ENCODE data around the gene ZNF772. TPM values are rescaled to one million over a fixed set of nuclear protein-coding genes. Genes with fewer than 3 reads are reported as not detected.

ZNF772 gene
- total RNA-seq, 2 donors from 2014 or later: 2.7 to 6.6 TPM

DNA sequence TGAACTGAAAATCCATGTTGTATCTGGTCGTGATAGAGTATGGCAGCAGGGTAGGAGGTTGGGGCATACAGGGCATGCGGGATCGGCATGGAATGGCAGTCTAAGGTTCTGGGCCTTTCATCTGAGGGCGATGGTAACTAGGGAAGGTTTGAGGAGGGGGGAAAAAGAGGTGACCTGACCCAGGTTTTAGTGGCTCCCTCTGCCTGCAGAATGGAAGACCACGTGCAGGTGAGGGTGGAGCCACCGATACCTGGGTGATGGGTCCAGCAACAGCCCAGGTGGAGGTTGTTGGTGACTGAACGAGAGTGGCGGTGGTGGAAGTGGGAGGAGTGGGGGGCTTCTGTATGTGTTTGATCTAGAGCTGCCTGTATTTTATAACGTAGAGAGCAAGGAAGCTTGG is 38.4 kb downstream of the ZNF772 start:
- DNase-seq (ENCODE audit: low spot score) (no peak), ATAC-seq (ENCODE audit: insufficient number of reproducible peaks, low FRiP score, low read depth) (no peak)
- Histone ChIP-seq H3K36me3 (peaks cover 13% of the 10 kb centered on the region), H3K4me3 (no peak overlapping the region), H3K4me1 (ENCODE audit: control insufficient read depth in 1 of 2, low read depth in 2 of 2) (peaks cover 15 to 20% of the 10 kb centered on the region in 2 donors), H3K27me3 (replicated peaks; ENCODE audit: insufficient read depth) (no peaks in the 10 kb centered on the region), H3K9me3 (peaks cover 31% of the 10 kb centered on the region), H3K27ac (no peak overlapping the region)
- TF ChIP-seq, protein P1, sequence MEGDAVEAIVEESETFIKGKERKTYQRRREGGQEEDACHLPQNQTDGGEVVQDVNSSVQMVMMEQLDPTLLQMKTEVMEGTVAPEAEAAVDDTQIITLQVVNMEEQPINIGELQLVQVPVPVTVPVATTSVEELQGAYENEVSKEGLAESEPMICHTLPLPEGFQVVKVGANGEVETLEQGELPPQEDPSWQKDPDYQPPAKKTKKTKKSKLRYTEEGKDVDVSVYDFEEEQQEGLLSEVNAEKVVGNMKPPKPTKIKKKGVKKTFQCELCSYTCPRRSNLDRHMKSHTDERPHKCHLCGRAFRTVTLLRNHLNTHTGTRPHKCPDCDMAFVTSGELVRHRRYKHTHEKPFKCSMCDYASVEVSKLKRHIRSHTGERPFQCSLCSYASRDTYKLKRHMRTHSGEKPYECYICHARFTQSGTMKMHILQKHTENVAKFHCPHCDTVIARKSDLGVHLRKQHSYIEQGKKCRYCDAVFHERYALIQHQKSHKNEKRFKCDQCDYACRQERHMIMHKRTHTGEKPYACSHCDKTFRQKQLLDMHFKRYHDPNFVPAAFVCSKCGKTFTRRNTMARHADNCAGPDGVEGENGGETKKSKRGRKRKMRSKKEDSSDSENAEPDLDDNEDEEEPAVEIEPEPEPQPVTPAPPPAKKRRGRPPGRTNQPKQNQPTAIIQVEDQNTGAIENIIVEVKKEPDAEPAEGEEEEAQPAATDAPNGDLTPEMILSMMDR (IDR thresholded peaks at IDR 0.05): no peak

DNA sequence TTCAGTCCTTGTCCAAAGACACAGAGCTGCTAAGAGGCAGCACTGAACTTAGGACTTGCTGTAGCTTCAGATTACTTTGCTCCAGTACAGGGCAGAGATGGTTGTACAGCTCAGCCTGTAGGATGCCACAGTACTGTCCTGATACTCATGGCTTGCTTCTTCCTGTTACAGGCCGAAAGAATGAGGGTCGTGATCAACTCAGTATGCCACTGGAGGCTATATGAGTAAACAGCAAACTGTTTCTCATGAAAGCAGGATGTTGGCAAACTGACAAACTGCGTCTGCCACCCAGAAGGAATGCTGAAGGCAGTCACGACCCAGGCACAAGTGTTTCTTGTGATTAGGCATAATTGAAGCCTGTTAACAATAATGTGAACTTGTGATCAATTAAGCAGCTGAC is 39.4 kb downstream of the ZNF772 start:
- H3K4me1 ChIP-seq (ENCODE audit: control insufficient read depth in 1 of 2, low read depth in 2 of 2): peaks cover 15 to 20% of the 10 kb centered on the region in 2 donors
- TF ChIP-seq, protein P1 (IDR thresholded peaks at IDR 0.05): no peak
- ATAC-seq (ENCODE audit: insufficient number of reproducible peaks, low FRiP score, low read depth) (no peak), DNase-seq (ENCODE audit: low spot score) (no peak)
- no peak overlapping the region for H3K4me3 ChIP-seq
- peaks cover 11% of the 10 kb centered on the region for H3K36me3 ChIP-seq
- H3K27ac ChIP-seq: no peak overlapping the region
- no peaks in the 10 kb centered on the region for H3K27me3 ChIP-seq (replicated peaks; ENCODE audit: insufficient read depth)
- H3K9me3 ChIP-seq: peaks cover 27% of the 10 kb centered on the region

DNA sequence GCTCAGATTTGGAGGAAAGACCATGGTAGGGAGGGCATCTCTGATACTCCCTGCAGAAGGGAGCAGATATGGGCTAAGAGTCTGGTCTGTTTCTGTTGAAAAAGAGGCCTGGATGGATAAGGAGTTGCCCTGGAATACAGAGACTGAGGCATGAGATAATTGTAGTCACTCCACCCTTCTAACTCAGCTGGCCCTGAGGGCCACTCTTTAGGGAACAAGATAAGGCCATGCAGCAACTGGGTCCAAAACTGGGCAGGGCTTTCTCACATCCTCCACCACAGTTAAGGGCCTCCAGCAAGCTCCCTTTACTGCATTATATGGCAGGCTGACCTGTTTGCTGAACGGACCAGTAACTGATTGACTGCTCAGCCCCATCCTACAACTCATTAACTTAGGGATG is 40.9 kb downstream of the ZNF772 start:
- no peaks in the 10 kb centered on the region for H3K27me3 ChIP-seq (replicated peaks; ENCODE audit: insufficient read depth)
- DNase-seq (ENCODE audit: low spot score): no peak

DNA sequence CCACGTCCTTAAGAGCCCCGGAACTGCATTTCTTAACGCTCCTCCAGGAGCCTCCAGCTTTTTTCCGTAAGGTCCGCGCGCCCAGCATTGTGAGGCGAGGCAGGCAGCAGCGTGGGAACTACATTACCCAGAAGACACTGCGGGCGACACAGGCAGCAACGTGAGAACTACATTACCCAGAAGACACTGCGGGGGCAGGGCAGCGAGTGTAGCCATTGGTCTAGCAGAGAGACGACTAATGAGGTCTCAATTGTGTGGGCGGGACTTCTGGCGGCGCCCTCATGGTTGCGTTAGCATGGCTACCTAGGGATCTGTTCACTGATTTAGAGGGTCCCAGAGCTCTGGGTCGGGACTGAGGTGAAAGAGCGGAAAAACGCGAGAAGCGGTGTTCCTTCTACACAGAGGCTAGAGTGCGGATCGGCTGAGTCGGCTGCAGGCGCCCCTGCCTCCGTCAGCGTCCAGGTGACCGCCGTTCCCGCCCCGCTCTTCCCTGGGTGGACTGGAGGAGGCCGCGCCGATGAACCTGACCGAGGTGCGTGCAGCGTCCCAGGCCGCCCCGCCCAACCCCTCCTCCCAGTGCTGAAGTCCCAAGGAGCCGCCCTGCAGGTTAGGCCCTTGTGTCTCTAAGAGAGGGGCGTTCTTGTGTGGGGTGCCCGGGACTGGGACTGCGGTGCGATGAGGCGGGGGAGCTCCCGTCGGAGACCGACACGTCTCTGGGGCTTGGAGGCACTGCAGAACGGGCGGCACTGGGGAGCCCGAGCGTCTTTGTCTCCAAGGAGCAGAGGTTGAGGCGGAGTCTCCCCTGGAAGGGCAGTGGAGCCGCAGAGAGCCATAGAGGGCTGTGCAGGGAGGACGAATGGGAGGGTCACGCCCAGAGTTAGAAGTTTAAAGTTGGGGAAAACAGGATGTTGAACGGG is 42.0 kb downstream of the ZNF772 start, which contains the start of gene ZNF749:
TSS of gene ZNF749 (plus strand) at position 264 of the 917 bp plus-strand sequence. CDS start at position 518, 254 bp downstream.
- TF ChIP-seq, protein P1 (IDR thresholded peaks at IDR 0.05): no peak
- Histone ChIP-seq H3K27me3 (replicated peaks; ENCODE audit: insufficient read depth) (no peaks in the 10 kb centered on the region), H3K9me3 (peaks cover 10% of the 10 kb centered on the region), H3K4me3 (peak within 1 kb of the TSS; percentile 87), H3K27ac (no peak within 1 kb of the TSS), H3K36me3 (peaks cover 8% of the 10 kb centered on the region), H3K4me1 (ENCODE audit: control insufficient read depth in 1 of 2, low read depth in 2 of 2) (peaks cover 15 to 20% of the 10 kb centered on the region in 2 donors)
- ATAC-seq (ENCODE audit: insufficient number of reproducible peaks, low FRiP score, low read depth) (peak; percentile 99), DNase-seq (ENCODE audit: low spot score) (peak; percentile 98)

More for the DNA sequence above, 40.9 kb downstream of the ZNF772 start:
- Histone ChIP-seq H3K27ac (no peak overlapping the region), H3K9me3 (peaks cover 13% of the 10 kb centered on the region), H3K4me3 (peak overlapping the region; percentile 87), H3K4me1 (ENCODE audit: control insufficient read depth in 1 of 2, low read depth in 2 of 2) (peaks cover 15 to 20% of the 10 kb centered on the region in 2 donors), H3K36me3 (peaks cover 8% of the 10 kb centered on the region)
- ATAC-seq (ENCODE audit: insufficient number of reproducible peaks, low FRiP score, low read depth): no peak
- TF ChIP-seq, protein P1 (IDR thresholded peaks at IDR 0.05): no peak

DNA sequence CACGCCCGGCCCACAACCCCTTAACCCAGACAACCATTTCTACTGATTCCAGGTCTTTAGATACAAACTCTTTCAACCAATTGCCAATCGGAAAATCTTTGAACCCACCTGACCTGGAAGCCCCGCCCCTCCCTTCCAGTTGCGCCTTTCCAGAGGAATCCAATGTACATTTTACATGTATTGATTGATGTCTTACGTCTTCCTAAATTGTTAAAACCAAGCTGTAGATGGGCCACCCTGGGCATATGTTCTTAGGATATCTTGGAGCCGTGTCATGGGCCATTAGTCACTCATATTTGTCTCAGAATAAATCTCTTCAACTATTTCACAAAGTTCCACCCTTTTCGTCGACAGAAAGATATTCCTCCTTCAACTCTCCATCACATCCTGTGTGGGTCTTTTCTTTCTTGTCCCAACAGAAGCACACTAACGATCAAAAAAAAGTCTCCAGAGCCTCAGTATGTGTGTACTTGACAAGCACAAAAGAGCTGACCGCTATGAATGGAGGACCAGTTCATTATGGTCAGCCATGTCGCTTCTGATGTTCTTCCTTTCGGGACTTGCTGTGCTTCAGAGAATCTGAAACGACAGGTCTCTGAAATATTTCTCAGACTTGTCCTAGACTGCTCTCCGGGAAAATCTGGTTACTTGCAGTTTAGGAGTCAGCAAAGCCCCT is 42.8 kb downstream of the ZNF772 start:
- TF ChIP-seq, protein P1 (IDR thresholded peaks at IDR 0.05): no peak
- Histone ChIP-seq H3K27me3 (replicated peaks; ENCODE audit: insufficient read depth) (no peaks in the 10 kb centered on the region), H3K36me3 (peaks cover 8% of the 10 kb centered on the region), H3K9me3 (peaks cover 6% of the 10 kb centered on the region), H3K4me1 (ENCODE audit: control insufficient read depth in 1 of 2, low read depth in 2 of 2) (peaks cover 15 to 20% of the 10 kb centered on the region in 2 donors), H3K4me3 (peak overlapping the region; percentile 87), H3K27ac (no peak overlapping the region)
- ATAC-seq (ENCODE audit: insufficient number of reproducible peaks, low FRiP score, low read depth) (no peak), DNase-seq (ENCODE audit: low spot score) (no peak)

All from thoracic aorta (tissue), 2 donors.